Hepatocyte (in vitro differentiated cells): ENCODE data around the gene MITF.

Experiments
- EZH2 ChIP-seq: fragments of 200-600 bp; sonication (generic); IDR thresholded peaks from 2 replicates; pipeline ENCODE4 v1.6.1; 2016; ENCODE audit warnings: antibody characterized with exemption, mild to moderate bottlenecking, borderline replicate concordance
- TF ChIP-seq, protein P1 (sequence below): fragments of 200-600 bp; sonication (generic); IDR thresholded peaks from 2 replicates; pipeline ENCODE4 v1.5.1; 2016; ENCODE audit warnings: antibody characterized with exemption, mild to moderate bottlenecking; ENCODE audit not compliant: poor library complexity

GRCh38 chr3:69892706-69893105 lies 153.4 kb downstream of the MITF start:
- TF ChIP-seq, protein P1, sequence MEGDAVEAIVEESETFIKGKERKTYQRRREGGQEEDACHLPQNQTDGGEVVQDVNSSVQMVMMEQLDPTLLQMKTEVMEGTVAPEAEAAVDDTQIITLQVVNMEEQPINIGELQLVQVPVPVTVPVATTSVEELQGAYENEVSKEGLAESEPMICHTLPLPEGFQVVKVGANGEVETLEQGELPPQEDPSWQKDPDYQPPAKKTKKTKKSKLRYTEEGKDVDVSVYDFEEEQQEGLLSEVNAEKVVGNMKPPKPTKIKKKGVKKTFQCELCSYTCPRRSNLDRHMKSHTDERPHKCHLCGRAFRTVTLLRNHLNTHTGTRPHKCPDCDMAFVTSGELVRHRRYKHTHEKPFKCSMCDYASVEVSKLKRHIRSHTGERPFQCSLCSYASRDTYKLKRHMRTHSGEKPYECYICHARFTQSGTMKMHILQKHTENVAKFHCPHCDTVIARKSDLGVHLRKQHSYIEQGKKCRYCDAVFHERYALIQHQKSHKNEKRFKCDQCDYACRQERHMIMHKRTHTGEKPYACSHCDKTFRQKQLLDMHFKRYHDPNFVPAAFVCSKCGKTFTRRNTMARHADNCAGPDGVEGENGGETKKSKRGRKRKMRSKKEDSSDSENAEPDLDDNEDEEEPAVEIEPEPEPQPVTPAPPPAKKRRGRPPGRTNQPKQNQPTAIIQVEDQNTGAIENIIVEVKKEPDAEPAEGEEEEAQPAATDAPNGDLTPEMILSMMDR: no peak
- no peak for TF ChIP-seq EZH2
